Stimulated activated CD4-positive, alpha-beta T cell treated with anti-CD3 and anti-CD28 coated beads, Interleukin-4, amount 100 ng/mL, for 4 hours (primary cell): Measurements from ENCODE around the gene DNAJC13.

Source experiments
- DNase-seq, 2 experiments: peaks; one replicate each; pipeline ENCODE4 v3.0.0-alpha.2; 2020

The DNAJC13 gene

DNA sequence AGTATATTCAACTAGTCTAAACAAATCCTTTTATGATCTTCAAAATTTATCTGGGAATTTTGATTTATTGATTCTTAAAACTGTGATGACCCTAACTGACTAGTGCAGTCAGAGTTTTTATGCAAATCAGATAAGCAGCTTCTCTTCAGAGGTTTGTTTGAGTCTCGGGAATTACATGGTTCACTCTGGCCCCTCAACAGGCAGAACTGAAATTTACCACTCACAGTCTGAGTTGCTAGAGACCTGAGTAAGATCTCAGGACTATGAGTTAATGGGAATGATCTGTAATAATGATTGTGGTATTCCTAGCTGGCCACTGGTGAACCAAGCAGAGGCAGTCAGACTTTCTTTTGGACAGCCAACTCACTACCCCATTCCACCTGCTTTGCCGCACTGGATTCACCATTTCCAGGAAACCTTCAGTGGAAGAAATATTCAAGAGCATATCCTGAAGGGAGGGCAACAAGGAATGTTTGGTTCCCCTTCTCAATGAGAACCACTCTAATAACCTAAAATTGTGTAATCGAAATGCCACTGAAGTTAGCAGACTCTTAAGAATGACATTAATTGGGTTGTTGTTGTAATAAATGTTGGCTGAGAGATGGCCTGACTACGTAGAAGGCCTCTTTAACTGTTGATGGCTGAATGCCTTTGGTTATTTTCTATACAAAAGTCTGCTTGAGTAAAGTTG is 11.5 kb upstream of the DNAJC13 start:
- DNase-seq, result no peak

DNA sequence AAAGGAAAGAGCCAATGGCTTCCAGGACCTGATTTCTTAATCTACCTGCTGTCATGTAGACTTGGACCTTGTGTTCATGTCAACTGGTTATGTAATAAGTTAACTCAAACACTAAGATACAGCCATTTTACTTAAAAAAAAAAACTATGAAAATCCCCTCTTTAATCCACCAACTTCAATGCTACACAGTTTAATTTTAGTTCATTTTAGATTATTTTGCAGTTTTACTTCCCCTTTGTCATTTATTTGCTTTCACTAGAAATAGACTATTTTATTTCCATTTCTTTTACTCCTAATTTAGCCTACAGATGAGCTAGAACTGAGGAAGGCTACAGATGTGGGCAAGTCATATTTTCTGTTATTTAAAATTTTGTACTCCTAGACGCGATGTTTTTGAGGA is 10.7 kb upstream of the DNAJC13 start:
- no peak for DNase-seq

- no peak for DNase-seq
Measured at GRCh38 chr3:132407025-132407424, 10.3 kb upstream of the DNAJC13 start.

GRCh38 chr3:132414841-132415240 is 2.5 kb upstream of the DNAJC13 start:
- no peak for DNase-seq

DNA sequence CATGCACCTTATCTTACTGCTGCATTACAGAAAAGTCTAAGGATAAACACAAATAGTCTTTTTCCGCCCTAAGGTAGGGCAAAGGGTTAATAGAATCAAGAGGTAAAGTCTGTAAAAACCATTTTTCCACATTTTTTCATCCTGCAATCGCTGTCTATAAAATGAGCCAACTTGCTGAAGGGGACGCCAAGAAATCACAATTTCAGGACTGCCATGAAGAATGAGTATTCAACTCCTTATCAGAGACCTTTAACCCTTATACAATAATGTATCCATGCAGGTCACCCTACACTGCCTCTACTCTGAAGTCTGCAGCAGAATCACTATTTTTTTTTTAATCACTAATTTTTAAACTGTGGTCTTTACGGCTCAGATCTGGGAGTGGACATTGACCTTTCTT is 1.1 kb upstream of the DNAJC13 start:
- no peak for DNase-seq

- DNase-seq, result peak; percentile 32
Measured at GRCh38 chr3:132417695-132418411, 551 bp downstream of the DNAJC13 start.

DNA sequence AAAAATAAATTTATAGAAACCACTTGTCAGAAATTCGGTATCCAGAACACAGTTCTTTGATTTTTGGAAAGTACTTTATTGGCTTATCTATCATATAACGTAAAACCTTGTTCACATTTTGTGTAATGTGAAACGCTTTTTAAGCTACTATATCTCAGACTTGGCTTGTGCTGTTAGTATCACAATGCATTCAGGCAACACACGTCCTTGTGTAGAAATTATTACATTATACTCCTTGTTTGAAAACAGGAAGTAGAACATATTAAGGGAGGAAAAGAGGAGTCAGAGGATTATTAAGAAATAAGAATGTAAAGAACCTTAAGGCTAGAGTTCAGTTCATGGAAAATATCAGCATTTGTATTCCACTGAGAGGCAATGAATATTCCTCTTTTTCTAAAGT is 1.6 kb downstream of the DNAJC13 start:
- no peak for DNase-seq

GRCh38 chr3:132421832-132422231 is 4.5 kb downstream of the DNAJC13 start:
- DNase-seq, result no peak

GRCh38 chr3:132422531-132422930 is 5.2 kb downstream of the DNAJC13 start:
- DNase-seq, result no peak

- no peak for DNase-seq
Measured at GRCh38 chr3:132432639-132433038, 15.3 kb downstream of the DNAJC13 start.

DNA sequence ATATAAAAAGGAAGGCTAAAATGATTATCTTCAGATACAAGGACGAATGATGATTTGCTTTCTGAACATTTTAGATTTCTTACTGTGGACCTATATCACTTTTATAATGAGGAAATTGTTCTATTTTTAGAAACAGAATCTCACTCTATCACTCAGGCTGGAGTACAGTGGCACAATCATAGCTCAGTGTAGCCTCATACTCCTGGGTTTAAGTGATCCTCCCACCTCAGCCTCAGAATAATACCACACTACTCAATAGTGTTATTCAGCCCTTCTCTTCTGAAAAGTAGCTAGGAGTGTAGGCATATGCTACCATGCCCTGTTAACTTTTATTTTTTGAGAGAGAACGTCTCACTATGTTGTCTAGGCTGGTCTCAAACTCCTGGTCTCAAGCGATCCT is 15.8 kb downstream of the DNAJC13 start:
- no peak for DNase-seq

GRCh38 chr3:132435224-132435910 is 18.1 kb downstream of the DNAJC13 start:
- DNase-seq, result no peak

- DNase-seq, result no peak
Measured at GRCh38 chr3:132435911-132436425, 18.7 kb downstream of the DNAJC13 start.

- DNase-seq, result no peak
Measured at GRCh38 chr3:132443421-132443820, 26.1 kb downstream of the DNAJC13 start.

- no peak for DNase-seq
Measured at GRCh38 chr3:132444383-132444782, 27.1 kb downstream of the DNAJC13 start.

DNA sequence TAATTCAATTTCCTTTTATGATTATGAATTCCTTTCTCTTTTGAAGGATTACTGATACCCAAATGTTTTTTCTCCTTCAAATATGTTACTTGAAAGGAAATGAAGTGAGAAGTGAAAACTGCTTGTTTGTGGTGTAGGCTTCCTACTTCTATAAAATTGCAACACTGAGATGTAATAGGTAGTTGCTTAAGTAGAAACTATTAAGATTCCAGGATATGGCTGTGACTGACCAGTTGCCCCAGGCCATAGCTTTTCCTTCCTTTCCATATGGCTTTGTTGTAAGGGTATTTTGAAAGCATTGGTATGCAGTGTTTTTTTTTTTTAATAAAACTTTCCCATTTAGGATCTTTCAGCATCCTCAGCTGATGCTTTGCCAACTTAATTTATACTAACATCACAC is 28.5 kb downstream of the DNAJC13 start:
- no peak for DNase-seq

DNA sequence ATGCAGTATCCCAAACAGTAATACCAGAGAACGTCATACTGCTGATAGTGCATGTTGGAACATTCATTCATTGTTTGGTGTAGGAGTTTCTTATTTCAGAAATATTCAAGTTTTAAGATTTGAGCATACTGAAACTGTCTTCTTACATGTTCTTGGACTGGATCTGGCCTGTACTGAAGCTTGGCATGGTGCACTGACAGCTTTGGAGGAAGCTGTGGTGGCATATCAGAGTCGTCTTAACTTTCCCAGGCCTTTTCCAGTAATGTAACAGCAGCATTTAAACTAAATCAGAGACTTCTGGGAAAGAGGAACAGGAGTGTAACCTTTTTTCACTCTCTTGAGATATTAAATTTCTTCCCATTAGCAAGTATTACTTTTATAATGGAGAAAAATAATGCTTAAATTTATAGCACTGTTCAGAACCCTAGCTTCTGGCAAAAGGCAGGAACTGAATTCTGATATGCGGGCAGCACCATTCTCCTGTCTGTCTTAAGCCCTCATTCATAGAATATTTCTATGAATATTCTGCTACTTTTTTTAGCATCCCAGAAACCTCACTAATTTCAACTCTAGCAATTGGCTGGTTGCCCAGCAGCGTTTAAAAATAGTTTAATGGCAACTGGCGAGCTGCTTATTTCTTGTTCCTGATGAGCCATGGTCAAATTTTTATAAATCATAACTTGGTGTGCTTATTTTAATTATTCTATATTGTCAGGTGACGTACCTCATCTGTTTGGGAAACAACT is 31.1 kb downstream of the DNAJC13 start:
- no peak for DNase-seq

- no peak for DNase-seq
Measured at GRCh38 chr3:132456136-132456535, 38.8 kb downstream of the DNAJC13 start.

- no peak for DNase-seq
Measured at GRCh38 chr3:132456571-132456970, 39.3 kb downstream of the DNAJC13 start.

GRCh38 chr3:132457286-132457685 is 40.0 kb downstream of the DNAJC13 start:
- DNase-seq, result no peak

- DNase-seq, result no peak
Measured at GRCh38 chr3:132459551-132459950, 42.2 kb downstream of the DNAJC13 start.

GRCh38 chr3:132461544-132461943 is 44.2 kb downstream of the DNAJC13 start:
- DNase-seq, result no peak

GRCh38 chr3:132464066-132464465 is 46.8 kb downstream of the DNAJC13 start:
- no peak for DNase-seq
